GM12872 (cell line): ENCODE data around the gene EEFSEC.
A peak's percentile ranks its signal among the peaks of the same experiment; 100 is the strongest.

ENCODE experiments used
- CTCF ChIP-seq: IDR thresholded peaks from 3 replicates; pipeline ENCODE4 v1.5.1; 2011; ENCODE audit warnings: low read depth, mild to moderate bottlenecking, low read length, moderate library complexity; ENCODE audit not compliant: insufficient read depth

EEFSEC gene

GRCh38 chr3:128343287-128344051 lies 190.2 kb downstream of the EEFSEC start:
- TF ChIP-seq CTCF = no peak

GRCh38 chr3:128344052-128344735 lies 190.9 kb downstream of the EEFSEC start:
- no peak for TF ChIP-seq CTCF

- no peak for TF ChIP-seq CTCF
These were observed 191.9 kb downstream of the EEFSEC start for GRCh38 chr3:128345196-128345595.

- TF ChIP-seq CTCF = no peak
These were observed 193.3 kb downstream of the EEFSEC start for GRCh38 chr3:128346562-128346961.

GRCh38 chr3:128347282-128347681 lies 194.0 kb downstream of the EEFSEC start:
- no peak for TF ChIP-seq CTCF

- TF ChIP-seq CTCF = no peak
These were observed 194.8 kb downstream of the EEFSEC start for GRCh38 chr3:128348075-128348474.

- TF ChIP-seq CTCF = 0 out of 3 replicates have a peak, but pooled peaks have one; percentile 7
These were observed 195.7 kb downstream of the EEFSEC start for GRCh38 chr3:128348805-128349531.
